ENCODE results near the gene TRIM69. TPM values are rescaled to one million over a fixed set of nuclear protein-coding genes. Genes with fewer than 3 reads are reported as not detected.

TRIM69 gene
- total RNA-seq, 1 donor from 2014 or later: 46.4 TPM

DNA sequence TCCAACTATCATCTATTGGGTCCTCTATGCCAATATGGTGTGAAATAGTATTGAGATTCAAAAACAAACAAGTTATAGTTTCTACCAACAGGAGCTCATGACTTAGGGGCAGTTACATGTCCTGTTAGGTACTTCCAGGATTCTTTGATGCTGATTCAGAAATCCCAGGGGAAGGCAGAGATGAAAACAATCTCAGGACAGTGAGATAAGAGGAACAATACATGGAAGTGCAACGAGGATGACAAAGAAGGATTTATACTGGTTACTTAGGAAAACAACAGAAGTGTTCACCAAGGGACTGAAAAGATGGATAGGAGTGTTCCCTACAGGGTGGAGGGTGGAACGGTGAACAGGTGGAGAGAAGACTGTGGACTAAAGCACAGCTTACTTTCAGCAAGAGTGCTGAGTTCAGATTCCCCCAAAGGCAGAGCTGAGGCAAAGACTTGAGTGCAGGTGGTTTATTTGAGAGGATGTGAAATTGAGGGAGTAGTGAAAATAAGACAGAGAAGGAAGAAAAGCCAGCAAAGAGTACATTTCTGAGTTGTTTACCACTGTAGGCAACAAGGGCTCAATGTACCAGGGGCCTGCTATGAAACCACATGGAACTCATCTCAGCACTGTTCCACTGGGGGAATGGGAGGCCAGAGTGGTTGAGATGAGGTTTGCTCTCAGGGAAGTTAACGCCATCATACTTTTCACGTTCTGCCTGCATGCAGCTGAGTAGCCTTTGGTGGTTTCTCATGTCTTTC, 68.1 kb downstream of the TRIM69 start:
- no peak for DNase-seq (ENCODE audit: low spot score)
- peaks cover 12% of the 10 kb centered on the region for H3K27me3 Mint-ChIP-seq (ENCODE audit: insufficient read depth)
- no peak overlapping the region for H3K4me3 Mint-ChIP-seq
- H3K36me3 Mint-ChIP-seq (ENCODE audit: low read depth): no peaks in the 10 kb centered on the region
- H3K9me3 Mint-ChIP-seq: peaks cover 3% of the 10 kb centered on the region
- intact Hi-C loops (cut with micrococcal nuclease): no loop called here
- peaks cover 21% of the 10 kb centered on the region for H3K4me1 Mint-ChIP-seq (ENCODE audit: low read depth)
- H3K27ac Mint-ChIP-seq: no peak overlapping the region

DNA sequence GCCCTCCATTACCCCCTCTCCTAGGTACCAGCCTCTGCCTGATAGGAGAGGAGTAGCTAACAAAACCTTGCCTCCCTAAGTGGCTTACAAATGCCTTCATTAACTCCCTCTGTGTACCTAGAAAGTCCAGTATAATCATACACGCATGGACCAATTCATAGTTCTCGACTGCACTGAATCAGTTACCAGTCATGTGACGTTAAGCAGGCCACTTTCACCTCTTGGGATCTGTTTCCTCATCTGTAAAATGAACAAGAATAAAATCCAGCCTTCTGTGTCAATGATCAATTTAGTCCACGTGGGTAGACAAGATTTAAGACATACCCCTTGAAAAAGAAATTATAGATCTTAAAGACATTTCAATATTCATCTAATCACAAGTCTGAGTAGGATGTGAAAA, 72.2 kb downstream of the TRIM69 start:
- Mint-ChIP-seq H3K4me3 (no peak overlapping the region), H3K9me3 (peaks cover 3% of the 10 kb centered on the region), H3K27me3 (ENCODE audit: insufficient read depth) (peaks cover 30% of the 10 kb centered on the region), H3K36me3 (ENCODE audit: low read depth) (no peaks in the 10 kb centered on the region), H3K4me1 (ENCODE audit: low read depth) (peaks cover 8% of the 10 kb centered on the region), H3K27ac (no peak overlapping the region)
- DNase-seq (ENCODE audit: low spot score): no peak
- intact Hi-C loops (cut with micrococcal nuclease): no loop called here

DNA sequence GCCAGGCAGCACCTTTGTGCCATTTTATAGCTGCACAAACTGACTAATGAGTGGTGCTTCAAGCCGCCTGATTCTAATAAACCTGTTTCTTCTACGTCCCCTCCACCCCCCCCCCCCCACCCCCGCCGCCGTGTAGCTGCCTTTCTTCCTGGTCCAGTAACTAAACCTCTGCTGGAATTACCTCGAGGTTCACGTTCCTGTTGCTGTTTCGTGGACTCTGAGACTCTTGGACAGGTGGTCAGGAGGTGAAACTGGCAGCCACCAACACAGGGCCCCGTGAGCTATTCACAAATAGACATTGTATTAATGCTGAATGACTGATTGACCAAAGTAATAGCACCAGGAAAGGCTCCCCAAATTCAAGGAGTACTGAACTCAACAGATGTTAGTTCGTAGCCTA, 73.9 kb downstream of the TRIM69 start:
- Mint-ChIP-seq H3K4me1 (ENCODE audit: low read depth) (peaks cover 6% of the 10 kb centered on the region), H3K36me3 (ENCODE audit: low read depth) (no peaks in the 10 kb centered on the region), H3K27ac (no peak overlapping the region), H3K4me3 (no peak overlapping the region), H3K27me3 (ENCODE audit: insufficient read depth) (peaks cover 34% of the 10 kb centered on the region), H3K9me3 (peaks cover 3% of the 10 kb centered on the region)
- intact Hi-C loops (cut with micrococcal nuclease): no loop called here
- DNase-seq (ENCODE audit: low spot score): no peak

DNA sequence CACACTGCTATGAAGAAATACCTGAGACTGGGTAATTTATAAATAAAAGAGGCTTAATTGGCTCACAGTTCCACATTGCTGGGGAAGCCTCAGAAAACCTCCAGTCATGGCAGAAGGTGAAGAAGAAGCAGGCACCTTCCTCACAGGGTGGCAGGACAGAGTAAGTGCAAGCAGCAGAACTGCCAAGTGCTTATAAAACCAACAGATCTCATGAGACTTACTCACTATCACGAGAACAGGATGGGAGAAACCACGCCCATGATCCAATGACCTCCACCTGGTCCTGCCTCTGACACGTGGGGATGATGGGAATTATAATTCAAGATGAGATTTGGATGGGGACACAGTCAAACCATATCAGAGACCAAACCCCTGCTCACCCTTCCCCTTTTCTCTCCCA, 75.0 kb downstream of the TRIM69 start:
- H3K36me3 Mint-ChIP-seq (ENCODE audit: low read depth): no peaks in the 10 kb centered on the region

DNA sequence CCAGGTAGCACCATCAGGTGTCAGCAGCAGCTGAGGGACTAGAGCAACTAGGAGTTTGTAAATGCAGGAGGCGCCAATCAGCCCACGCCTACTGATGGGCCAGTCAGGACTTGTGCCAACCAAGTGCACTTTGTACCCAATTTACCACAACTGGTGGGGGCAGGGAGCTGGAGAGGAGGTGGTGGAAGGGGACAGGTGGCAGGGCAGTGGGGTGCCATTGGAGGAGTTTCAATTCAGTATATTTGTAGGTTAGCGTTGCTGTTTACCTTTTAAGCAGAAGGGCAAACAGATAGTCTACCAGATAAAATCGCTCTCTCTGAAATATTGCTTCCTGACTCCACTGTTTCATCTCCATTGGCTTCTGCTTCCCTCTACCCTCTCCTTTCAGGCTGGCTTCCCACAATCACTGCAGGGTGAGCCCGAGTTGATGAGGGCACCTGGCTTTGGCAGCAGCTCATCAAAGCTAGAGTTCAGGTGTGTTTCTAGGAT, 75.7 kb downstream of the TRIM69 start:
- no peaks in the 10 kb centered on the region for H3K9me3 Mint-ChIP-seq
- no peaks in the 10 kb centered on the region for H3K36me3 Mint-ChIP-seq (ENCODE audit: low read depth)
- intact Hi-C loops (cut with micrococcal nuclease): no loop called here
- no peak overlapping the region for H3K4me3 Mint-ChIP-seq
- no peak overlapping the region for H3K27ac Mint-ChIP-seq
- no peaks in the 10 kb centered on the region for H3K4me1 Mint-ChIP-seq (ENCODE audit: low read depth)
- DNase-seq (ENCODE audit: low spot score): no peak
- H3K27me3 Mint-ChIP-seq (ENCODE audit: insufficient read depth): peaks cover 31% of the 10 kb centered on the region

More for the DNA sequence above, 75.0 kb downstream of the TRIM69 start:
- Mint-ChIP-seq H3K27ac (no peak overlapping the region), H3K4me3 (no peak overlapping the region), H3K9me3 (no peaks in the 10 kb centered on the region), H3K4me1 (ENCODE audit: low read depth) (no peaks in the 10 kb centered on the region), H3K27me3 (ENCODE audit: insufficient read depth) (peaks cover 31% of the 10 kb centered on the region)
- DNase-seq (ENCODE audit: low spot score): no peak
- intact Hi-C loops (cut with micrococcal nuclease): no loop called here

DNA sequence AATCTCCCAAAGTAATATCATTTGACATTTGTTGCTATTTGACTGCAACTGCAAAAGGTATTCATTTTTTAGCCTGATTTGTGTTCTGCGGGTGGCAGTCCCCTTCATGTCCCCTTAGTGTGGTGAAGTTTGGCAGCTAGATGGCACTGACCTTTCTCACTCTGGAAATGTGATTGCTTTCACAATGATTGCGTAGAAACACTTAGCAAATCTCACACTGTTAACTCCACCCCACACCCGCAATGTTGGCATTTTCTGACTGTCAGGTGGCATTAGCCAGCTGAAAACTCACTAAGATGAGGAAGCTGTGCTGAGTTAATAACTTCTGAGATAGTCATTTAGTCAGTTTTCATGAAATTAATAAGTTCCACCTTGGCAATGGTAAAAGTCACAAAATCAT, 76.9 kb downstream of the TRIM69 start:
- H3K27me3 Mint-ChIP-seq (ENCODE audit: insufficient read depth): peaks cover 31% of the 10 kb centered on the region
- no peak overlapping the region for H3K27ac Mint-ChIP-seq
- H3K36me3 Mint-ChIP-seq (ENCODE audit: low read depth): no peaks in the 10 kb centered on the region
- H3K4me3 Mint-ChIP-seq: no peak overlapping the region
- no peak for DNase-seq (ENCODE audit: low spot score)
- intact Hi-C loops (cut with micrococcal nuclease): no loop called here
- H3K9me3 Mint-ChIP-seq: no peaks in the 10 kb centered on the region
- no peaks in the 10 kb centered on the region for H3K4me1 Mint-ChIP-seq (ENCODE audit: low read depth)

Other genes with a start within 250 kb of the TRIM69 start
- 163 and 168 TPM in 2 replicates for gene EIF3J, start 199.4 kb upstream of the TRIM69 start, total RNA-seq
- gene SPG11, start 72.9 kb upstream of the TRIM69 start, total RNA-seq: 65.2 and 70.4 TPM in 2 replicates
- gene PATL2, start 25.2 kb upstream of the TRIM69 start, total RNA-seq: 11.1 and 11.5 TPM in 2 replicates
- 4,313 and 4,559 TPM in 2 replicates for gene B2M, start 25.0 kb upstream of the TRIM69 start, total RNA-seq
- gene TERB2, start 220.2 kb downstream of the TRIM69 start, total RNA-seq: not detected in 2 replicates